Dermis microvascular lymphatic vessel endothelial cell (primary cell): ENCODE measurements around the gene SLC26A8. TPM values are rescaled to one million over a fixed set of nuclear protein-coding genes. Genes with fewer than 3 reads are reported as not detected.
"Not testable (repeated sequence)": the region's sequence is repeated elsewhere in the genome, so short reads cannot be mapped to it uniquely, and the experiment has no call there.

Experiments used
- DNase-seq, 2 donors: peaks; one replicate each; pipeline versions ENCODE4 v3.0.0 to v3.0.0-alpha.2; 2010; ENCODE audit warnings: low read depth in 2 of 2
- total RNA-seq: library from RNA; depleted of rRNA; stranded (reverse); fragments of >200 nt; gene quantifications from 2 replicates; pipeline ENCODE4 v1.2.1, GENCODE V29; 2014

Gene SLC26A8
- total RNA-seq, 1 donor from 2014 or later = not detected

DNA sequence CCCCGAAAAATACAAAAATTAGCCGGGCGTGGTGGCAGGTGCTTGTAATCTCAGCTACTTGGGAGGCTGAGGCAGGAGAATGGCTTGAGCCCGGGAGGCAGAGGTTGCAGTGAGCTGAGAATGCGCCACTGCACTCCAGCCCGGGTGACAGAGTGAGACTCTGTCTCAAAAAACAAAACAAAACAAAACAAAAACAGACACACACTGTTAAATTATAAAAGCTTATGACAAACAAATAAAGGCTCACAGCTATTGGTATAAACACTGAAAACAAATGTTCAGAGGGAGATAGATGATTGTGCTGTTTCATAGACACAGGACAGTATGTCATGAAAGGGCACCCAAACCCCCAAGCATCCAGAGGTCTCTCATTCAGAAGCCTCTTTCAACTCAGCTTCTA, 107.5 kb downstream of the SLC26A8 start:
- DNase-seq = not testable (repeated sequence)

DNA sequence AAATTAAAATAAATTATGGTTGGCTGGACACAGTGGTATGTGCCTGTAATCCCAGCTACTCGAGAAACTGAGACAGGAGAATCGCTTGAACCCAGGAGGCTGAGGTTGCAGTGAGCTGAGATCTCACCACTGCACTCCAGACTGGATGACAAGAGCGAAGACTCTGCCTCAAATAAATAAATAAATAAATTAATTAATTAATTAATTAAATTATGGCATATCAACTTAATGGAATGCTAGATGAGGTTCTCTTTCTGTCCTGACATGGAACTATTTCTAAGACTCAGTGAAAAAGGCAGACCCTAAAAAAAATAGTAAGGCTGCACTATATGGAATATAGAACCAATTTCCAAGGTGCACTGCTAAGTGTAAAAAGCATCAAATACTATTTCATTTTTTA, 108.4 kb downstream of the SLC26A8 start:
- DNase-seq = no peak

DNA sequence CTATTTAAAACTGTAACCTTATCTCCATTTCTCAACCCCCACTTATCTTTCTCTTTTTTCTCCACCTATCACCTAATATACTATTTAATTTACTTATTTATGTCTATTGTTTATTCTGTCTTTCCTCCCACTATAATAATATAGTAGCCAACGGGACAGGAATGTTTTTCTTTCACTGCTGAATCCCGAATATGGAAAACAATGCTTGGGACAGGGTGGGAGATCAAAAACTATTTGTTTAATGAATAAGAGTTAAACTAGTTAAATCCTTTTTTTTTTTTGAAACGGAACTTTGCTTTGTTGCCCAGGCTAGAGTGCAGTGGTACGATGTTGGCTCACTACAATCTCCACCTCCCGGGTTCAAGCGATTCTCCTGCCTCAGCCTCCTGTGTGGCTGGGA, 109.9 kb downstream of the SLC26A8 start:
- peak in 1 of 2 donors; percentile 48 for DNase-seq

DNA sequence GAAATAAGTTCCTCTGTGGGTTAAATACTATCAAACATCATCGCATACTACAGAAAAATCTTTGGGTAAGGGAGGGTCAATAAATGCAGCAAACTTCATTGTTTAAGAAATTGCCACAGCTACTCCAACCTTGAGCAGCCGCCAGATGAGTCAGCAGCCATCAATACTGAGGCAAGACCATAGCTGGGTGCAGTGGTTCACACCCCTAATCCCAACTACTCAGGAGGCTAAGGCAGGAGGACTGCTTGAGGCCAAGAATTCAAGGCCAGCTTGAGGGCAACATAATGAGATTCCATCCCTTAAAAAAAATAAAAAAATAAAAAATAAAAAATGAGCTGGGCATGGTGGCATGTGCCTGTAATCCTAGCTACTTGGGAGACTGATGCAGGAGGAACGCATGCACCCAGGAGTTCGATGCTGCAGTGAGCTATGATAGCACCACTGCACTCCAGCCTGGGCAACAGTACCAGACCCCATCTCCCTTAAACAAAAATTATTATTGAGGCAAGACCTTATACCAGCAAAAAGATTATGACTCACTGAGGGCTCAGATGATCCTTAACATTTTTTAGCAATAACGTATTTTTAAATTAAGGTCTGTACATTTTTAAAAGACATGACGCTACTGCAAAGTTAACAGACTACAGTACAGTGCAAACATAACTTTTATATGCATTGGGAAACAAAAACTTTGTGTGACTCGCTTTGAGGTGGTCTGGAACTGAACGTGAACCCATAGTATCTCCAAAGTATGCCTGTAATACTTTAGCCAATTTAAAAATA, 112.4 kb downstream of the SLC26A8 start:
- DNase-seq = no peak

DNA sequence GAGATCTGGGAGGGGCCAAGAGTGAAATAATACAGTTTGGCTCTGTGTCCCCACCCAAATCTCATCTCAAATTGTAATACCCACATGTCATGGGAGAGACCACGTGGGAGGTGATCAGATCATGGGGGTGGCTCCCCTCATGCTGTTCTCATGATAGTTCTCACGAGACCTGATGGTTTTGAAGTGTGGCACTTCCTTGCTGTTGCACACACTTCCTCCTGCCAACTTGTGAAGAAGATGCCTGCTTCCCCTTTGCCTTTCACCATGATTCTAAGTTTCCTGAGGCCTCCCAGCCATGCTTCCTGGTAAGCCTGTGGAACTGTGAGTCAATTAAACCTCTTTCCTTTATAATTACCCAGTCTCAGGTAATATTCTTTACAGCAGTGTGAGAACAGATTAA, 114.9 kb downstream of the SLC26A8 start:
- DNase-seq = not testable (repeated sequence)

DNA sequence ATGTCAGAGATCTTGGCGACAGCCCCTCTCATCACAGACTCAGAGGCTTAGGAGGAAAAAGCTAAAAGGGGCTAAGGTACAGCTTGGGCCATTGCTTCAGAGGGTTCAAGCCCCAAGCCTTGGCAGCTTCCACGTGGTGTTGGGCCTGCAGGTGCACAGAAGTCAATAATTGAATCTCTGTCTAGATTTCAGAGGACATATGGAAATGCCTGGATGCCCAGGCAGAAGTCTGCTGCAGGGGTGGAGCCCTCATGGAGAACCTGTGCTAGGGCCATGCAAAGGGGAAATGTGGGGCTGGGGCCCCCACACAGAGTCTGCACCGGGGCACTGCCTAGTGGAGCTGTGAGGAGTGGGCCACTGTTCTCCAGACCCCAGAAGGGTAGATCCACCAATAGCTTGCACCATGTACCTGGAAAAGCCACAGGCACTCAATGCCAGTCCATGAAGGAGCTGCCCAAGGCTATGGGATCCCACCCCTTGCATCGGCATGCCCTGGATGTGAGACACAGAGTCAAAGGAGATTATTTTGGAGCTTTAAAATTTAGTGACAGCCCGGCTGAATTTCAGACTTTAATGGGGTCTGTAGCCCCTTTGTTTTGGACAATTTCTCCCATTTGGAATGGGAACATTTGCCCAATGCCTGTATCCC, 115.6 kb downstream of the SLC26A8 start:
- DNase-seq = not testable (repeated sequence)

DNA sequence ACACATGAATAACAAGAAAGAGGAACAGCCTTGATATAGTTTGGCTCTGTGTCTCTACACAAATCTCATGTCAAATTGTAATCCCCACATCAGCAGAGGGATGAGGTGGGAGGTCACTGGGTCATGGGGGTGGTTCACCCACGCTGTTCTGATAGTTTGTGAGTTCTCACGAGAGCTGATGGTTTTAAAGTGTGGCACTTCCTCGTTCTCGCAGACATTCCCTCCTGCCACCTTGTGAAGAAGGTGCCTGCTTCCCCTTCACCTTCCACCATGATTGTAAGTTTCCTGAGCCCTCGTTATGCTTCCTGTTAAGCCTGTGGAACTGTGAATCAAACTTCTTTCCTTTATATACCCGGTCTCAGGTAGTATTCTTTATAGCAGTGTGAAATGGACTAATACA, 116.7 kb downstream of the SLC26A8 start:
- DNase-seq = no peak

DNA sequence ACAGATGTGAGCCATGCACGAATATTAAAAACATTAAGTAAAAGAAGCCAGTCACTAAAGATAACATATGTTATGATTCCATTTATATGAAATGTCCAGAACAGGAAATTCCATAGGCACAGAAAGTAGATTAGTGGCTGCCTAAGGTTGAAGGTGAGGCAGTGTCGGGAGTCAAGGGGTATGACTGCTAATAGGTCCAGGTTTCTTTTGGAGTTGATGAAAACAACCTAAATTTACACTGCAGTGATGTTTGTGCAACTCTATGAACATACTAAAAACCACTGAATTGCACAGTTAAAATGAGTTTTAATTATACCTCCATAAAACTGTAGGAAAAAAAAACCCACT, 118.0 kb downstream of the SLC26A8 start:
- DNase-seq = peak in 1 of 2 donors; percentile 23

DNA sequence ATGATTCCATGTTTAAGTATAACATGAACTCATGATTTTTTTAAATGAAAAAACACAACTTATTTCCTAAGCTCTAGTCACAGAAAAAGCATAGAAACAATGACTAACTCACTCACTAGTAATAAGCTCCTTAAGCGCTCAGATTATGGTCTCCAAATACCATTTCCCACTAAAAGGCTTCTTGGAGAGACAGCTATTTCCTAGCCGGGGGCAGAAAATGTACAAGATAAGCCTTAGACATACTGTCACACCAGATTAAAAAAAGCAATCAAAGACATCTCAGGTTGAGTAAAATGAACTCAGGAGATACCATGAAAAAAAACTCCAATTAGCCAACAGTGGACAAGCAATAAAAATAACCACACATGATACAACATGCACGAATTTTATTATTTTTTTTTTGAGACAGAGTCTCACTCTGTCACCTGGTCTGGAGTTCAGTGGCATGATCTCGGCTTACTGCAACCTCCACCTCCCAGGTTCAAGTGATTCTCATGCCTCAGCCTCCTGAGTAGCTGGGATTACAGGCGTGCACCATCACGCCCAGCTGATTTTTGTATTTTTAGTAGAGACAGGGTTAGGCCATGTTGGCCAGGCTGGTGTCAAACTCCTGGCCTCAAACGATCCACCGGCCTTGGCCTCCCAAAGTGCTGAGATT, 118.5 kb downstream of the SLC26A8 start:
- no peak for DNase-seq

DNA sequence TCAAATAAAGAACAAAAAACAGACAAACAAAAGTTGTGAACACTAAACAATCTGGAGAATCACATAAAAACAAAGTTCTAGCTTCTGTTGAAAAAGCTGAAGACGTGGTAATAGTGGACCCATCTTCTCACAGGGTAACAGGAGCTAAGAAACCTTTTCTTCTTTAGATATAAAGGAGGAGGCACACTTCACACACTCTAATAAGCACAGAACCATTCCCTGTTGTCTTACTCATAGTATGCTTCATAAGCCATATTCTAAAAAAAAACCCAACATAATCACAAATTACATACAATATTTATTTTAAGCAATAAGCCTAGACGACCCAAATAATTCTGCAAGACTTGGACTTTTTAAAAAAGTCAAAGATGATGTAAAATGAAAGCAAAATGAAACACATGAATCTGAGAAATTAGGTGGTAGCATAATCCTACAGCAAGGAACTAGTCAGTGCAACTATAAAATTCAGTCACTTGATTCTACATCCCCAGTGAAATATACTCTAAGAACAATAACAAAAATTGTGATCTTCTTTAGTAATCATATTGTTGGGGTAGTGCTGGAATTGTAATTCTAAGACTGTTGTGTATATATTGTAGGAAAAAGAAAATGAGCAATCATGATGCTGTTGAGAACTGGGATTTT, 119.2 kb downstream of the SLC26A8 start:
- no peak for DNase-seq

DNA sequence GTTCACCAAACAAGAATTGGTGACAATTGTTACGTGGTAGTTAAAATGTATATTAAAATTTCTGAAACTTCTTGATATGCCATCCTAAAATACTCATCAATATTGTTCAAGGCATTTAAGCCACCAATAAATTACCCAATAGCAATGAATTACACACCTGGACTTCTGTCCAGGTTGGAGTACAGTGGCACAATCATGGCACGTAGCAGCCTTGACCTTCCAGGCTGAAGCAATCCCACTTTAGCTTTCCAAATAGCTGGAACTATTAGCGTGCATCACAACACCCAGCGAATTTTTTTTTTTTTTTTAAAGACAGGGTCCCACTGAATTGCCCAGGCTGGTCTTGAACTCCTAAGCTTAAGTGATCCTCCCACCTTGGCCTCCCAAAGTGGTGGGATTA, 120.8 kb downstream of the SLC26A8 start:
- no peak for DNase-seq

DNA sequence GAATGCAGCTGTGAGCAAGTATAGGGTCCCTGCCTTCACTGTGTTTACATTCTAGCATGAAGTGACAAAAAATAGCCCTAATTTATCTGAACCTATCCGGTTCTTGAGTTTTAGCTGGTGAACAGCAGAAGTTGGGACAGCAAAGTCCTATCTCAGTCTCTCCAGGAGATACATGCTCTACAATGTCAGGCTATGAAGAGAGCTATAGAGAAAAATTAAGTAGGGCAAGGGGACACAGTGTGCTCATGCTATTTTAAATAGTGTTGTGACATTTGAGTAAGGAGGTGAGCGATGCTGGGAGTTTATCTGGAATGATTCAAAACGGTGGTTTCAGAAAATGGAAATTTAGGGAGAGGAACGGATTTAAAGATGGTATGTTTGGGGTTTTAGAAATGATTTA, 124.0 kb downstream of the SLC26A8 start:
- DNase-seq = no peak

DNA sequence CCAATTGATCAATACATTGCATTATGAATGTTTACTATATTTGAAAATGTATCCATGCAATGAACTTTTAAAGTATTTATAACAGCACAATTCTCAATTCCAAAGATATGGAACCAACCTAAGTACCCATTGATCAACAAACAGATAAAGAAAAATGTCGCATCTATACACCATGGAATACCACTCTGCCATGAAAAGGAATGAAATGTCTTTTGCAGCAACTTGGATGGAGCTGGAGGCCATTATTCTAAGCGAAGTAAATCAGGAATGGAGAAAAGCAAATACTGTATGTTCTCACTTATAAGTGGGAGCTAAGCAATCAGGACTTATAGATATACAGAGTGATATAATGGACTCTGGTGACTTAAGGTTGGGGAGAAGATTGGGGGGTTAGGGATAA, 126.4 kb downstream of the SLC26A8 start:
- DNase-seq = no peak

DNA sequence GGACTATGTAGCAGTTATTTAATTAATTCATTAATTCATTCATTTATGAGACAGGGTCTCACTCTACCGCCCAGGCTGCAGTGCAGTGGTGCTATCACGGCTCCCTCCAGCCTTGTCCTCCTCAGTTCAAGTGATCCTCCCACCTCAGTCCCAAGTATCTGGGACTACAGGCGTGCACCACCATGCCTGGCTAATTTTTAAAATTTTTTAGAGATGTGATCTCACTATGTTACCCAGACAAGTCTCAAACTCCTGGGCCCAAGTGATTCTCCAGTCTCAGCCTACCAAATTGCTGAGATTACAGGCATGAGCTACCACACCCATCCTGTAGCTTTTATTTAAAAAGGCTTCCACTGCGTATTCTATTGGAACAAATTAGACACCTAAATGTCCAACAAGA, 127.0 kb downstream of the SLC26A8 start:
- DNase-seq = no peak

DNA sequence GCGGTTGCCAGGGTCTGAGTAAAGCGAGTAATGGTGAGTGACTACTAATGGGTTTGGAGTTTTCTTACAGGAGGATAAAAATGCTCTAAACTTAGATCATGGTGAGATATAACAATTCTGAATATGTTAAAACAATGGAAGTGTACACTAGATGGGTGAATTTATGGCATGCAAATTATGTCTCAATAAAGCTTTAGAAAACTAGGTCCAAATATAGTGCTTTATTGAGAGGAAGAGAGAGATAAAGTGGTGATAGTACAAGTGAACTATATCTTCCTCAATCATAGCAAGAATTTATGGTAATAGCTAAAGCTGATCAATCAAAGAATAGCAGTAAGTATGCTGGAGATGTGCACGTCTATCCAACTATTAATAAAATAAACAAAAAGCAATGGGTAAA, 127.4 kb downstream of the SLC26A8 start:
- no peak for DNase-seq

DNA sequence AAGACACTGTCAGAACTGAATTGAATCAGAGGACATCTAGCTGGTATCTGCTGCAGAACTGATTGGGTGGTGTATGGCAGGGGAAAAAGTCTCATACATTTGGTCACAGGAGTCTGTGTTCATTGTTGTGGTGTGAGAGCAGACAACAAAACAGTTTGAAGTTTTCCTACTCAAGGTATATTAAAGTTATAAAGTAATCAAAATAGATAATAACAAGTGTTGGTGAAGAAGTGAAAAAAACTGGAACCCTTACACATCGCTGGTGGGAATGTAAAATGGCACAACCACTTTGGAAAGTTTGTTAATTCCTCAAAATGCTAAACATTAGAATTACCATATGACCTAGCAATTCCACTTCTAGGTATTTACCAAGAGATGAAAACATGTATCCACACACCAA, 128.2 kb downstream of the SLC26A8 start:
- DNase-seq = no peak

DNA sequence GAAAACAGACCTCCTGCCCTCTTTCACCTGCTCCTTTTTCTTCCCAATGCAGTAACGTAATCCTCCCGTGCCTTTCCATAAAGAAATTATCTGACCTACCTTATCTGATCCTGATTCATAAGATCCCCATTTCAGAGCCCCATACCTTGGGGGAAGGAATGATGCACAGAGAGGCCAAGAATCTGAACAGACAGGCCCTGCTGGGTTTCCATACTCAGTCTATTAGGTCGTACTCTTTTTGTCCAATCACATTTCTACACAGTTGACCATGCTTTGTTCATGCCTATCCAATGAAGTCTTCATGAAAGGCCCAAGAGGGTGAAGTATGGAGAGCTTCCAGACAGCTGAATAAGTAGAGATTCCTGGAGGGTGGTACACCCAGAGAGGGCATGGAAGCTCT, 128.9 kb downstream of the SLC26A8 start:
- no peak for DNase-seq

DNA sequence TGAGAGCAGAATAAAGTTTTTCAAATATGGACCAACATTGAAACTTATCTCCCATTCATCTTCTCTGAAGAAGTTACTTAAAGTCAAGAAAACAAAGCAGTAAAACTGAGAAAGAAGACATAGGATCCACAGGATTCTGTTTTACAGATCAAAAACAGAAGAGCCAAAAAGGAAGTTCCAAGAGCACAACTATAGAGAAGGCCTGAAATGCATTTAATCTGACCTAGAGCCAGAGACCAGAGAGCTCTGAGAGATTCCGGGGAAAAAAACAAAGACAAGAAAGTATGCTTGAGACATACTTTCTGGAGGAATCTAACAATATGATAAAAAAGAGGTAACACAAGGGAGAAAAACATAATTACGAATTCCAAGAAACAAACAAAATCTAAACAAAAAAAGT, 129.7 kb downstream of the SLC26A8 start:
- DNase-seq = no peak
